ENCODE data around the gene PAK5. TPM values are rescaled to one million over a fixed set of nuclear protein-coding genes. Genes with fewer than 3 reads are reported as not detected.
A peak's percentile ranks its signal among the peaks of the same experiment; 100 is the strongest.

The PAK5 gene
- total and polyA plus RNA-seq, 2 donors (not counting 1 experiment from before 2014, with no cell fraction given), result not detected

- no peaks in the 10 kb centered on the region for H3K9me3 Mint-ChIP-seq (ENCODE audit: insufficient read depth)
- peaks cover 65% of the 10 kb centered on the region for H3K27me3 Mint-ChIP-seq
- Histone ChIP-seq H3K4me3 (ENCODE audit: control extremely low read depth in 1 of 5, extremely low read depth in 1 of 5, insufficient read depth in 1 of 5, low read depth in 2 of 5, low read length in 4 of 5) (peak overlapping the region; percentile 3 to 54 (median 30)), H3K27me3 (replicated peaks in 1 of 4; ENCODE audit: control extremely low read depth in 1 of 4, control insufficient read depth in 3 of 4, insufficient read depth in 4 of 4, low read length in 3 of 4) (peaks cover 0 to 39% (median 19%) of the 10 kb centered on the region in 4 experiments), H4K20me1 (ENCODE audit: control insufficient read depth, insufficient read depth, low read length, poor library complexity, severe bottlenecking) (no peaks in the 10 kb centered on the region), H3K79me2 (ENCODE audit: control insufficient read depth, insufficient read depth, low read length) (no peaks in the 10 kb centered on the region), H3K4me1 (ENCODE audit: control insufficient read depth in 2 of 2, insufficient read depth in 2 of 2, low read length in 2 of 2) (peaks cover 26 to 37% of the 10 kb centered on the region in 2 donors), H3K4me2 (replicated peaks; ENCODE audit: low read depth, low read length, poor library complexity, severe bottlenecking) (peak overlapping the region; percentile 68), H3K27ac (ENCODE audit: low read length in 2 of 2) (no peak overlapping the region), H3K36me3 (replicated peaks in 1 of 2; ENCODE audit: control extremely low read depth in 1 of 2, control insufficient read depth in 1 of 2, extremely low read depth in 1 of 2, insufficient read depth in 2 of 2, low read length in 1 of 2) (no peaks in the 10 kb centered on the region), H2AFZ (ENCODE audit: insufficient read depth, low read depth, low read length, poor library complexity, severe bottlenecking) (peak overlapping the region; percentile 17), H3K9me3 (ENCODE audit: control extremely low read depth in 1 of 3, control insufficient read depth in 2 of 3, insufficient read depth in 1 of 3, low read length in 2 of 3) (peaks cover 0 to 7% (median 0%) of the 10 kb centered on the region in 3 donors), H3K9ac (ENCODE audit: low read length) (peak overlapping the region; percentile 42)
- ChIA-PET POLR2A (no interaction called here), CTCF (no interaction called here)
- DNase-seq (peak; percentile 24), ATAC-seq (ENCODE audit: low read depth) (no peak)
- TF ChIP-seq CTCF (IDR thresholded peaks at IDR 0.05) (no peak), EZH2 (IDR thresholded peaks at IDR 0.05; ENCODE audit: borderline replicate concordance, insufficient read depth, low read depth, low read length, poor library complexity, severe bottlenecking) (no peak)
- intact Hi-C loops (cut with micrococcal nuclease), result no loop called here
- H3K4me3 Mint-ChIP-seq, result peak overlapping the region; percentile 60
- no peak overlapping the region for H3K27ac Mint-ChIP-seq
- H3K4me1 Mint-ChIP-seq, result peaks cover 28% of the 10 kb centered on the region
- 4% methylated on average over 38 of the region's 38 CpGs for WGBS (ENCODE audit: insufficient coverage)
Observed at GRCh38 chr20:9515741-9516233, 323.1 kb downstream of the PAK5 start.

GRCh38 chr20:9515214-9515585 is 323.7 kb downstream of the PAK5 start:
- no peak overlapping the region for H2AFZ ChIP-seq (ENCODE audit: insufficient read depth, low read depth, low read length, poor library complexity, severe bottlenecking)
- no peaks in the 10 kb centered on the region for H3K79me2 ChIP-seq (ENCODE audit: control insufficient read depth, insufficient read depth, low read length)
- no peaks in the 10 kb centered on the region for H3K36me3 ChIP-seq (replicated peaks in 1 of 2; ENCODE audit: control extremely low read depth in 1 of 2, control insufficient read depth in 1 of 2, extremely low read depth in 1 of 2, insufficient read depth in 2 of 2, low read length in 1 of 2)
- H3K27ac Mint-ChIP-seq, result no peak overlapping the region
- no peaks in the 10 kb centered on the region for H4K20me1 ChIP-seq (ENCODE audit: control insufficient read depth, insufficient read depth, low read length, poor library complexity, severe bottlenecking)
- ATAC-seq (ENCODE audit: low read depth) (no peak), DNase-seq (no peak)
- intact Hi-C loops (cut with micrococcal nuclease), result no loop called here
- peaks cover 0 to 39% (median 20%) of the 10 kb centered on the region in 4 experiments for H3K27me3 ChIP-seq (replicated peaks in 1 of 4; ENCODE audit: control extremely low read depth in 1 of 4, control insufficient read depth in 3 of 4, insufficient read depth in 4 of 4, low read length in 3 of 4)
- H3K27ac ChIP-seq (ENCODE audit: low read length in 2 of 2), result no peak overlapping the region
- peak overlapping the region in 3 of 5 experiments; percentile 3 to 32 (median 21) for H3K4me3 ChIP-seq (ENCODE audit: control extremely low read depth in 1 of 5, extremely low read depth in 1 of 5, insufficient read depth in 1 of 5, low read depth in 2 of 5, low read length in 4 of 5)
- no peaks in the 10 kb centered on the region for H3K9me3 Mint-ChIP-seq (ENCODE audit: insufficient read depth)
- peaks cover 34% of the 10 kb centered on the region for H3K4me1 Mint-ChIP-seq
- ChIA-PET POLR2A (no interaction called here), CTCF (no interaction called here)
- 18% methylated on average over 5 of the region's 13 CpGs for WGBS (ENCODE audit: insufficient coverage)
- peak overlapping the region; percentile 68 for H3K4me2 ChIP-seq (replicated peaks; ENCODE audit: low read depth, low read length, poor library complexity, severe bottlenecking)
- TF ChIP-seq EZH2 (IDR thresholded peaks at IDR 0.05; ENCODE audit: borderline replicate concordance, insufficient read depth, low read depth, low read length, poor library complexity, severe bottlenecking) (no peak), CTCF (IDR thresholded peaks at IDR 0.05) (no peak)
- no peak overlapping the region for H3K9ac ChIP-seq (ENCODE audit: low read length)
- H3K4me3 Mint-ChIP-seq, result peak overlapping the region; percentile 60
- H3K4me1 ChIP-seq (ENCODE audit: control insufficient read depth in 2 of 2, insufficient read depth in 2 of 2, low read length in 2 of 2), result peaks cover 32 to 42% of the 10 kb centered on the region in 2 donors
- peaks cover 0 to 7% (median 0%) of the 10 kb centered on the region in 3 donors for H3K9me3 ChIP-seq (ENCODE audit: control extremely low read depth in 1 of 3, control insufficient read depth in 2 of 3, insufficient read depth in 1 of 3, low read length in 2 of 3)
- peaks cover 63% of the 10 kb centered on the region for H3K27me3 Mint-ChIP-seq

Data from B cell (primary cell).